MM.1S (cell line): ENCODE data around the gene KDM6A.

Experiments
- CTCF ChIP-seq: fragments of 300-600 bp; sonication (generic); IDR thresholded peaks from 2 replicates; pipeline ENCODE4 v1.5.1; 2016; ENCODE audit warnings: antibody characterized with exemption, low read length, mixed read lengths
- EZH2 ChIP-seq: fragments of 300-600 bp; sonication (generic); optimal IDR thresholded peaks from 2 replicates; pipeline ENCODE3; 2017; ENCODE audit warnings: low read depth, mild to moderate bottlenecking, antibody characterized with exemption, low read length, mixed read lengths
- EZH2phosphoT487 ChIP-seq: fragments of 300-600 bp; sonication (generic); IDR thresholded peaks from 2 replicates; pipeline ENCODE4 v1.6.1; 2018; ENCODE audit warnings: antibody characterized with exemption, low read length

DNA sequence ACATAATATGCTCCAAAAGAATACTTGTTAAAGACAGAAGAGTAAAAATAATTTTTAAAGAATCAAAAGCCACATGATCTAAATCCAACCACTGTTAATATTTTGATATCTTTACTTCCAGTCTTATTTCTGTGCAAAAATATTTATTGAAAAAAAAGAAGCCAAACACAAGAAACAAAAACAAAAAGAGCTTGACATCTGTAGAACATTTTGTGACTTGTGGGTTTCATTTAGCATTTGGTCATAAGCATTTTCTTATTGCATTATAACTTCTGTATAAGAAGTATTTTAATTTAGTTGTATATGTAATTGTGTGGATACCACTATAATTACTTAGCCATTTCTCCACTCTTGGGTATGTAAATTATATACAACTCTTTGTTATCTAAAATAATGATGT is 264.5 kb downstream of the KDM6A start:
- TF ChIP-seq CTCF (no peak), EZH2 (no peak), EZH2phosphoT487 (no peak)
